GM19328 (cell line): Measurements from ENCODE around the gene ZFP36L1.

Source experiments
- ATAC-seq: cut with Tn5 transposase; IDR thresholded peaks from one replicate; pipeline ENCODE4 v1.9.1; 2021; ENCODE audit warnings: mild to moderate bottlenecking, moderate library complexity; ENCODE audit not compliant: unreplicated experiment

Gene ZFP36L1

DNA sequence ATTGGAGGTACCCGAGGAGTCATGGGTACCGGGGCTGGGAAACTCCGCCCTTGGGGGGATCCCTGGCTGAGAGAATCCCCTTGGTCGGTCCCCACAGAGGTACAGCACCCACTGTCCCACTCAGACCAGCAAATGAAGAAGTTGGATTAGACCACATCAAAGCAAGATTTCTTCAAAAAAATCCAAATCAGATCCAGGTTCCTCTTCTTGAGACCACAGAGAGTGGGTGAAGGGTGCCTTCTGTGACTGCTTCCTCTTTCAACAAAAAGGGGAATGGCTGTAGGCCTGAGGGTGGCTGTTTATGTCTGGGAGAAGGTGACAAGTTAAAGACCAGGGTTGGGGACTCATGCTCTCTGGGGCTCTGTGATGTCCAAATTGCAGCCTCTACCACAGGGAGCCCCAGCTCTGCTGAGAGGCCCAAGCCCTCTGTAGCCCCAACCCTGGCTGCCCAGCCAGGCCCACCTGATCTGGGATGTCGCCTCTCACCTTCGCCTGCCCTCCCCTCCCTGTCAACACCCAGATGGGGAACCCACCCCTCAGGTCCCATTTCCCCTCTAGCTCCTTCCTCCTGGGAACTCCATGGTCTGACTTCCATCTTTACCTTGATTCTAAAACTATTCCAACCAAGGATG is 50.9 kb downstream of the ZFP36L1 start:
- peak; percentile 66 for ATAC-seq

DNA sequence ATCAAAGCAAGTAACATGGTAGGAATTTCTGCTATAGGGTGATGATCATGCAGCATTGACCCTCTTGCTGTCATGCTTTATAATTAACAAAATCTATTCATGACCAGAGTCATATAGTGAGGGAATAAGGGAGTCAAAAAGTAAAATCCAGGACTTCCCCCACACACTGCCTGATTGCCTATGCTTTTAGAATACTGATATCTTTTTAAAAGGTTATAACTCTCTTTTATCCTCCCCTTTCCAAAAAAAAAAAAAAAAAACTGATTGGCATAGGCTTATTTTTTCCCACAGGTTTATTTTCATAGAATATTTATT is 51.4 kb downstream of the ZFP36L1 start:
- ATAC-seq, result no peak

DNA sequence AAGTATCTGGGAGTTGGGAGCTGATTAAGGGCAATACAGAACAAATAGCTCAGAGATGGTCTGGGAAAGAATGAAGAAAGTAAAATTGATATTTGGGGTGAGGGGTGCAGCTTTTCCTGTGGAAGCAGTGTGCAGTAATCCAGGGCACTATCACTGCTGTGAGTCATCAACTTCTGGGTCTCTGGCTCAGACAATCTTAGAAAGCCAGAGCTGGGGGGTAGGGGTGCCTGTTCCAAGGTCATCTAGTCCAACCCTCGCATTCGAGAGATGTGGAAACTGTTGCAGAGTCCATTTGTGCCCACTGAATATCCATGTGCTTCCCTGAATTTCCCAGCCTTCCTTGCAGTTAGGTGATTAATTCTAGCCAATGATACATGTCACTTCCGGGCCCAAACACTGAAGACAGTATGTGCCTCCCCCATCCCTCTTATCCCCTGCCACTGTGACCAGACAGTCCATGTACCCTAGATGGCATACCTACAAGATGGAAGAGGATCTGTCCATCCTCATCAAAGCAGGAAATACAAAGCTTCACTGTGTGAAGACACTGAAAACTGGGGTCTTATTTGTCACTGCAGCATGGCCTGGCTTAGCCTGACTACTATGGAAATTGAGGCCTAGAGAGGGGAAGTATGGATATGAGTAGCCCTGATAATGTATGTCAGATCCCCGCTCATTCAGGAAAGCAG is 51.9 kb downstream of the ZFP36L1 start:
- no peak for ATAC-seq

DNA sequence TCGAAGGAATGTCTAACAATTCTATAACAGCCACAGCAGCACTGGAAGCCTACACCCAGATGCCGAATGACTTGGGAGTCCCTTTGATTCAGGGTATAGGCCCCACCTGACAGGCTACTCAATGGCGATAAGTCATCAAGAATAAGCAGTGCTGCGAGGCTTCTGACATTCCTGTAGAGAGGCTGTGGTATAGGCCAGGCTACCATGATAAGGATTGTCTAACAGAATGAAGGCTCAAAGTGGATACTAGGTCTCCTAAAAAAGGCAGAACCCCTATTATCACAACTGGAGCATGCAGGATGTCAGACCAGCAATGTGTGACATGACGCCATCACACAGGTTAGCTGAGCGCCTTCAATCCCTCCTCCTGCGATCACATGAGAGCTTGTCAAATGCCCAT is 53.2 kb downstream of the ZFP36L1 start:
- no peak for ATAC-seq

DNA sequence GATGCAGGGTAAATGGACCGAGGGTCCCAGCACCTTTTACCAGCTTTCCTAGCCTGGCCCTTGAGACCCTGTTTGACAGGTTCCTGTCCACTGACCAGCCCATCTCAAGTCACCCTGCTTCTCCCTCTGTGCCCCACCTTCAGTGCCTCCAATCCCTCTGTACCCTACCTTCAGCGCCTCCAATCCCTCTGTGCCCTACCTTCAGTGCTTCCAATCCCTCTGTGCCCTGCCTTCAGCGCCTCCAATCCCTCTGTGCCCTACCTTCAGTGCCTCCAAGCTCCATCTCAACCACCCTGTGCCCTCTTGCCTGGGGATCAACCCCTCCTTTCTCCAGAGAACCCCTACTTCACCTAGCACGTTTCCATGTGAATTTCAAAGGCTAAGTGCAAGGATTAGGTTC is 54.3 kb downstream of the ZFP36L1 start:
- no peak for ATAC-seq
